ENCODE measurements around the gene CPEB1. TPM values are rescaled to one million over a fixed set of nuclear protein-coding genes. Genes with fewer than 3 reads are reported as not detected.

CPEB1 gene
- total and polyA plus RNA-seq, 5 experiments from 2014 or later = 2.2 to 3.6 (median 3.0) TPM

GRCh38 chr15:82571722-82572222, 75.4 kb downstream of the CPEB1 start:
- DNase-seq = no peak
- no peak for ATAC-seq
- peak overlapping the region in 4 of 10 donors; percentile 29 to 41 (median 35) for H3K4me3 Mint-ChIP-seq

GRCh38 chr15:82570721-82571508, 76.2 kb downstream of the CPEB1 start:
- H3K27me3 Mint-ChIP-seq = peaks cover 9 to 24% (median 14%) of the 10 kb centered on the region in 5 donors
- H3K9me3 Mint-ChIP-seq = no peaks in the 10 kb centered on the region
- H3K4me3 Mint-ChIP-seq = no peak overlapping the region
- ATAC-seq (no peak), DNase-seq (no peak)
- POLR2A ChIA-PET = no interaction called here
- peaks cover 0 to 5% (median 1%) of the 10 kb centered on the region in 4 donors for H3K4me1 Mint-ChIP-seq
- peaks cover 0 to 4% (median 4%) of the 10 kb centered on the region in 3 donors for H3K36me3 Mint-ChIP-seq
- H3K27ac Mint-ChIP-seq = peak overlapping the region in 1 of 10 donors; percentile 50

More at GRCh38 chr15:82571722-82572222, 75.4 kb downstream of the CPEB1 start:
- no peaks in the 10 kb centered on the region for H3K9me3 Mint-ChIP-seq
- peaks cover 0 to 4% (median 4%) of the 10 kb centered on the region in 3 donors for H3K36me3 Mint-ChIP-seq
- POLR2A ChIA-PET = no interaction called here
- H3K4me1 Mint-ChIP-seq = peaks cover 0 to 5% (median 1%) of the 10 kb centered on the region in 4 donors
- no peak overlapping the region for H3K27ac Mint-ChIP-seq
- peaks cover 9 to 24% (median 14%) of the 10 kb centered on the region in 5 donors for H3K27me3 Mint-ChIP-seq

- peaks cover 9 to 24% (median 14%) of the 10 kb centered on the region in 5 donors for H3K27me3 Mint-ChIP-seq
Observed at GRCh38 chr15:82569834-82570233, 77.3 kb downstream of the CPEB1 start.

GRCh38 chr15:82568986-82569385, 78.2 kb downstream of the CPEB1 start:
- H3K4me1 Mint-ChIP-seq = peaks cover 0 to 5% (median 1%) of the 10 kb centered on the region in 4 donors
- H3K27ac Mint-ChIP-seq = no peak overlapping the region
- no peak overlapping the region for H3K4me3 Mint-ChIP-seq
- DNase-seq (no peak), ATAC-seq (no peak)
- POLR2A ChIA-PET = no interaction called here
- H3K9me3 Mint-ChIP-seq = no peaks in the 10 kb centered on the region
- H3K27me3 Mint-ChIP-seq = peaks cover 8 to 19% (median 14%) of the 10 kb centered on the region in 5 donors
- H3K36me3 Mint-ChIP-seq = peaks cover 0 to 4% (median 4%) of the 10 kb centered on the region in 3 donors

More at GRCh38 chr15:82569834-82570233, 77.3 kb downstream of the CPEB1 start:
- no peak for DNase-seq
- H3K9me3 Mint-ChIP-seq = no peaks in the 10 kb centered on the region
- peaks cover 0 to 4% (median 4%) of the 10 kb centered on the region in 3 donors for H3K36me3 Mint-ChIP-seq
- no peak overlapping the region for H3K27ac Mint-ChIP-seq
- POLR2A ChIA-PET = no interaction called here
- no peak for ATAC-seq
- H3K4me3 Mint-ChIP-seq = no peak overlapping the region
- H3K4me1 Mint-ChIP-seq = peaks cover 0 to 5% (median 1%) of the 10 kb centered on the region in 4 donors

- ATAC-seq (no peak), DNase-seq (no peak)
- H3K36me3 Mint-ChIP-seq = peaks cover 0 to 4% (median 4%) of the 10 kb centered on the region in 3 donors
- no peak overlapping the region for H3K27ac Mint-ChIP-seq
- H3K4me3 Mint-ChIP-seq = no peak overlapping the region
- peaks cover 0 to 5% (median 1%) of the 10 kb centered on the region in 4 donors for H3K4me1 Mint-ChIP-seq
- H3K9me3 Mint-ChIP-seq = no peaks in the 10 kb centered on the region
- POLR2A ChIA-PET = no interaction called here
- peaks cover 1 to 12% (median 7%) of the 10 kb centered on the region in 5 donors for H3K27me3 Mint-ChIP-seq
Observed at GRCh38 chr15:82567661-82568060, 79.5 kb downstream of the CPEB1 start.

- ATAC-seq = no peak
- Mint-ChIP-seq H3K4me3 (no peak overlapping the region), H3K27me3 (peaks cover 0 to 6% (median 2%) of the 10 kb centered on the region in 5 donors), H3K9me3 (no peaks in the 10 kb centered on the region), H3K36me3 (peaks cover 0 to 4% (median 4%) of the 10 kb centered on the region in 3 donors), H3K4me1 (no peaks in the 10 kb centered on the region), H3K27ac (no peak overlapping the region)
- POLR2A ChIA-PET = no interaction called here
- no peak for DNase-seq
Observed at GRCh38 chr15:82566690-82567089, 80.5 kb downstream of the CPEB1 start.

- H3K9me3 Mint-ChIP-seq = no peaks in the 10 kb centered on the region
- no peaks in the 10 kb centered on the region for H3K36me3 Mint-ChIP-seq
- H3K4me3 Mint-ChIP-seq = no peak overlapping the region
- POLR2A ChIA-PET = interaction anchor here (2.0 kb wide), 1 partner anchor 17 kb away, joined by 7 read pairs; the partner anchor contains the start of gene RPS17
- peaks cover 0 to 7% (median 0%) of the 10 kb centered on the region in 5 donors for H3K27me3 Mint-ChIP-seq
- H3K4me1 Mint-ChIP-seq = no peaks in the 10 kb centered on the region
- ATAC-seq (no peak), DNase-seq (no peak)
- peak overlapping the region in 1 of 10 donors; percentile 44 for H3K27ac Mint-ChIP-seq
Observed at GRCh38 chr15:82558502-82558901, 88.7 kb downstream of the CPEB1 start.

- H3K9me3 Mint-ChIP-seq = no peaks in the 10 kb centered on the region
- H3K4me1 Mint-ChIP-seq = no peaks in the 10 kb centered on the region
- H3K4me3 Mint-ChIP-seq = no peak overlapping the region
- peaks cover 0 to 9% (median 0%) of the 10 kb centered on the region in 5 donors for H3K27me3 Mint-ChIP-seq
- DNase-seq (no peak), ATAC-seq (no peak)
- no peak overlapping the region for H3K27ac Mint-ChIP-seq
- POLR2A ChIA-PET = no interaction called here
- peaks cover 0 to 4% (median 0%) of the 10 kb centered on the region in 3 donors for H3K36me3 Mint-ChIP-seq
Observed at GRCh38 chr15:82556315-82557035, 90.7 kb downstream of the CPEB1 start.

- no peaks in the 10 kb centered on the region for H3K4me1 Mint-ChIP-seq
- no peaks in the 10 kb centered on the region for H3K9me3 Mint-ChIP-seq
- POLR2A ChIA-PET = no interaction called here
- ATAC-seq (no peak), DNase-seq (no peak)
- H3K27ac Mint-ChIP-seq = no peak overlapping the region
- no peak overlapping the region for H3K4me3 Mint-ChIP-seq
- peaks cover 0 to 7% (median 0%) of the 10 kb centered on the region in 5 donors for H3K27me3 Mint-ChIP-seq
- H3K36me3 Mint-ChIP-seq = peaks cover 0 to 4% (median 4%) of the 10 kb centered on the region in 3 donors
Observed at GRCh38 chr15:82554849-82555248, 92.3 kb downstream of the CPEB1 start.

- H3K9me3 Mint-ChIP-seq = no peaks in the 10 kb centered on the region
- H3K36me3 Mint-ChIP-seq = peaks cover 0 to 4% (median 4%) of the 10 kb centered on the region in 3 donors
- ATAC-seq (no peak), DNase-seq (no peak)
- no peaks in the 10 kb centered on the region for H3K4me1 Mint-ChIP-seq
- no peak overlapping the region for H3K4me3 Mint-ChIP-seq
- no peak overlapping the region for H3K27ac Mint-ChIP-seq
- POLR2A ChIA-PET = no interaction called here
- H3K27me3 Mint-ChIP-seq = peaks cover 0 to 7% (median 0%) of the 10 kb centered on the region in 5 donors
Observed at GRCh38 chr15:82554351-82554750, 92.8 kb downstream of the CPEB1 start.

GRCh38 chr15:82553846-82554245, 93.3 kb downstream of the CPEB1 start:
- Mint-ChIP-seq H3K27ac (no peak overlapping the region), H3K27me3 (peaks cover 0 to 7% (median 0%) of the 10 kb centered on the region in 5 donors), H3K36me3 (peaks cover 0 to 4% (median 4%) of the 10 kb centered on the region in 3 donors), H3K9me3 (no peaks in the 10 kb centered on the region), H3K4me3 (no peak overlapping the region), H3K4me1 (no peaks in the 10 kb centered on the region)
- no peak for DNase-seq
- POLR2A ChIA-PET = interaction anchor here (0.6 to 1.8 kb wide), 2 partner anchors 13 to 592 kb away, joined by 6 to 7 read pairs; partner anchors contain the start of gene RPS17
- ATAC-seq = no peak

- peak overlapping the region in 1 of 10 donors; percentile 64 for H3K27ac Mint-ChIP-seq
- peaks cover 0 to 7% (median 0%) of the 10 kb centered on the region in 5 donors for H3K27me3 Mint-ChIP-seq
- H3K36me3 Mint-ChIP-seq = peaks cover 0 to 4% (median 4%) of the 10 kb centered on the region in 3 donors
- POLR2A ChIA-PET = interaction anchor here (0.5 to 1.8 kb wide), 2 partner anchors 12 to 273 kb away, joined by 3 to 6 read pairs; partner anchors contain the start of gene RPS17
- no peaks in the 10 kb centered on the region for H3K4me1 Mint-ChIP-seq
- DNase-seq (no peak), ATAC-seq (no peak)
- H3K4me3 Mint-ChIP-seq = no peak overlapping the region
- no peaks in the 10 kb centered on the region for H3K9me3 Mint-ChIP-seq
Observed at GRCh38 chr15:82552861-82553260, 94.3 kb downstream of the CPEB1 start.

Measured in naive thymus-derived CD8-positive, alpha-beta T cell (primary cell).